HCT116 (cell line): ENCODE measurements around the gene PLBD2. TPM values are rescaled to one million over a fixed set of nuclear protein-coding genes. Genes with fewer than 3 reads are reported as not detected.

Experiments used
- ATAC-seq: fragments of 200-7000 bp; cut with Tn5 transposase; 2 replicates; pipeline ENCODE4 v1.9.1; 2020; ENCODE audit warnings: mild to moderate bottlenecking, moderate library complexity
- BruUV-seq: library from RNA; stranded (reverse); fragments of 400-500 nt; replicated peaks from 2 replicates; lab custom pipeline; 2021; lab: Mats Ljungman, UMichigan
- CTCF ChIA-PET: fragments of 300-600 bp; sonication (Branson Sonifier 250); formaldehyde crosslinking; loops from one replicate; lab custom pipeline; 2021; ENCODE audit warnings: antibody characterized with exemption; lab: Charles Lee
- POLR2A ChIA-PET: fragments of 300-600, 350-600 bp; sonication (Branson Sonifier 250); formaldehyde crosslinking; loops from one replicate; lab custom pipeline; 2021; ENCODE audit warnings: antibody characterized with exemption; lab: Charles Lee
- RAD21 ChIA-PET, 2 experiments: fragments of 300-600 bp; sonication (Branson Sonifier 250); formaldehyde crosslinking; loops; one replicate each; lab custom pipeline; 2023; ENCODE audit warnings: low total read pairs in 2 of 2; ENCODE audit not compliant: uncharacterized antibody in 2 of 2, unreplicated experiment in 2 of 2, low non-redundant PET in 1 of 2; lab: Charles Lee
- DNase-seq: peaks from one replicate; pipeline ENCODE4 v3.0.0-alpha.2; 2010; ENCODE audit warnings: low read depth, low spot score
- H2AFZ ChIP-seq: fragments of 200-600 bp; shearing (Covaris generic), sonication (generic); 2 replicates; pipeline ENCODE4 v1.6.1; 2017; ENCODE audit warnings: low read depth, mixed run types, mixed read lengths, antibody characterized with exemption, low read length; ENCODE audit not compliant: poor library complexity, severe bottlenecking
- H3K27ac ChIP-seq: 2 replicates; pipeline ENCODE4 v1.5.1; 2012; ENCODE audit warnings: low read depth, low read length
- H3K27me3 ChIP-seq: fragments of 200-600 bp; sonication (generic); 2 replicates; pipeline ENCODE4 v1.6.1; 2016; ENCODE audit warnings: mixed run types, low read length, mixed read lengths; ENCODE audit not compliant: insufficient read depth
- H3K36me3 ChIP-seq, 2 experiments: fragments of 200-500 bp in 1 of 2; fragments of 200-600 bp in 1 of 2; sonication (Bioruptor generic) in 1 of 2; sonication (generic) in 1 of 2; 2 replicates each; pipeline versions ENCODE4 v1.5.1 to v1.6.1; 2014 to 2016; ENCODE audit warnings: low read length in 2 of 2, inconsistent platforms in 1 of 2, mixed read lengths in 1 of 2, mixed run types in 1 of 2; ENCODE audit not compliant: insufficient read depth in 2 of 2, control insufficient read depth in 1 of 2
- H3K4me1 ChIP-seq, 2 experiments: fragments of 200-600 bp in 1 of 2; sonication (generic) in 1 of 2; 2 replicates each; pipeline versions ENCODE4 v1.5.1 to v1.6.1; 2012 to 2017; ENCODE audit warnings: low read length in 2 of 2, inconsistent platforms in 1 of 2, mild to moderate bottlenecking in 1 of 2, mixed read lengths in 1 of 2, mixed run types in 1 of 2, moderate library complexity in 1 of 2; ENCODE audit not compliant: insufficient read depth in 2 of 2, control insufficient read depth in 1 of 2
- H3K4me2 ChIP-seq: fragments of 200-600 bp; sonication (generic); 2 replicates; pipeline ENCODE4 v1.6.1; 2017; ENCODE audit warnings: mixed run types, low read length, mixed read lengths
- H3K4me3 ChIP-seq, 2 experiments: fragments of 200-600 bp in 1 of 2; sonication (generic) in 1 of 2; replicated peaks in 1 of 2; 2 replicates each; pipeline ENCODE4 v1.5.1; 2011 to 2016; ENCODE audit warnings: low read length in 2 of 2, control low read depth in 1 of 2, low read depth in 1 of 2, mild to moderate bottlenecking in 1 of 2, mixed read lengths in 1 of 2, mixed run types in 1 of 2
- H3K79me2 ChIP-seq: fragments of 200-600 bp; sonication (generic); 2 replicates; pipeline ENCODE4 v1.6.1; 2017; ENCODE audit warnings: mild to moderate bottlenecking, mixed run types, low read length, moderate library complexity, mixed read lengths; ENCODE audit not compliant: insufficient read depth
- H3K9ac ChIP-seq: fragments of 200-600 bp; sonication (generic); 2 replicates; pipeline ENCODE4 v1.6.1; 2016; ENCODE audit warnings: low read length, mixed read lengths
- H3K9me2 ChIP-seq: fragments of 200-600 bp; sonication (generic), shearing (Covaris generic); 2 replicates; pipeline ENCODE4 v1.6.1; 2017; ENCODE audit warnings: mixed run types, mild to moderate bottlenecking, moderate library complexity; ENCODE audit not compliant: insufficient read depth
- H3K9me3 ChIP-seq, 2 experiments: fragments of 200-500 bp in 1 of 2; fragments of 200-600 bp in 1 of 2; sonication (Bioruptor generic) in 1 of 2; sonication (generic) in 1 of 2; 2 replicates each; pipeline ENCODE4 v1.6.1; 2014 to 2017; ENCODE audit warnings: low read length in 2 of 2, mixed read lengths in 2 of 2, inconsistent platforms in 1 of 2, low read depth in 1 of 2, mild to moderate bottlenecking in 1 of 2, mixed run types in 1 of 2, moderate library complexity in 1 of 2; ENCODE audit not compliant: control insufficient read depth in 1 of 2, insufficient read depth in 1 of 2
- H4K20me1 ChIP-seq: fragments of 200-600 bp; sonication (generic), shearing (Covaris generic); 2 replicates; pipeline ENCODE4 v1.6.1; 2017; ENCODE audit warnings: mixed run types, mild to moderate bottlenecking, moderate library complexity; ENCODE audit not compliant: insufficient read depth
- CEBPB ChIP-seq: IDR thresholded peaks from 2 replicates; pipeline ENCODE4 v1.6.1; 2012; ENCODE audit warnings: low read depth
- CTCF ChIP-seq, 3 experiments: fragments of 200-600 bp in 1 of 3; sonication (generic) in 1 of 3; IDR thresholded peaks in 2 of 3; conservative IDR thresholded peaks in 1 of 3; 2 replicates each; pipeline ENCODE4 v1.5.1; 2012 to 2017; ENCODE audit warnings: low read depth in 2 of 3, low read length in 2 of 3, antibody characterized with exemption in 1 of 3, borderline replicate concordance in 1 of 3, control low read depth in 1 of 3, mild to moderate bottlenecking in 1 of 3, mixed read lengths in 1 of 3, mixed run types in 1 of 3, moderate library complexity in 1 of 3; ENCODE audit not compliant: insufficient read depth in 1 of 3
- EGR1 ChIP-seq: IDR thresholded peaks from 2 replicates; pipeline ENCODE4 v1.6.1; 2012; ENCODE audit warnings: low read depth
- EZH2 ChIP-seq: fragments of 200-600 bp; sonication (generic); IDR thresholded peaks from 2 replicates; pipeline ENCODE4 v1.6.1; 2017; ENCODE audit warnings: antibody characterized with exemption, mixed run types
- FOSL1 ChIP-seq: IDR thresholded peaks from 2 replicates; pipeline ENCODE4 v1.6.1; 2012; ENCODE audit warnings: low read depth
- POLR2AphosphoS5 ChIP-seq: IDR thresholded peaks from 2 replicates; pipeline ENCODE4 v1.6.1; 2011; ENCODE audit warnings: mild to moderate bottlenecking, low read depth, low read length, moderate library complexity
- RAD21 ChIP-seq: IDR thresholded peaks from 2 replicates; pipeline ENCODE4 v1.6.1; 2012; ENCODE audit warnings: low read depth, mild to moderate bottlenecking
- SP1 ChIP-seq: IDR thresholded peaks from 2 replicates; pipeline ENCODE4 v1.6.1; 2012; ENCODE audit warnings: low read depth
- SRF ChIP-seq: IDR thresholded peaks from 2 replicates; pipeline ENCODE4 v1.6.1; 2012; ENCODE audit warnings: low read depth
- TCF7L2 ChIP-seq: IDR thresholded peaks from 2 replicates; pipeline ENCODE4 v1.7.0; 2011; ENCODE audit warnings: borderline replicate concordance, inconsistent platforms; ENCODE audit not compliant: insufficient read depth, insufficient read length; ENCODE audit errors: extremely low read depth
- YY1 ChIP-seq: IDR thresholded peaks from 2 replicates; pipeline ENCODE4 v1.6.1; 2011; ENCODE audit warnings: low read length, low read depth, moderate library complexity, mild to moderate bottlenecking; ENCODE audit not compliant: insufficient replicate concordance; ENCODE audit errors: extremely low read depth
- ZFX ChIP-seq: fragments of 450-650 bp; IDR thresholded peaks from 2 replicates; pipeline ENCODE4 v1.6.1; 2017
- intact Hi-C: fragments of 100-400 bp; cut with micrococcal nuclease; formaldehyde crosslinking; loops from 2 replicates; pipeline ENCODE4 v1.10.0; 2022
- total RNA-seq: library from RNA; stranded (reverse); gene quantifications from one replicate; pipeline ENCODE4 v1.2.1, GENCODE V29; 2021; ENCODE audit not compliant: unreplicated experiment
- TF ChIP-seq, protein P1 (sequence below): IDR thresholded peaks from 2 replicates; pipeline ENCODE4 v1.6.1; 2012; ENCODE audit warnings: low read depth
- TF ChIP-seq, protein P2 (sequence below): IDR thresholded peaks from 2 replicates; pipeline ENCODE4 v1.6.1; 2012

PLBD2 gene
- total RNA-seq, 1 experiment from 2014 or later: 45.0 TPM

DNA sequence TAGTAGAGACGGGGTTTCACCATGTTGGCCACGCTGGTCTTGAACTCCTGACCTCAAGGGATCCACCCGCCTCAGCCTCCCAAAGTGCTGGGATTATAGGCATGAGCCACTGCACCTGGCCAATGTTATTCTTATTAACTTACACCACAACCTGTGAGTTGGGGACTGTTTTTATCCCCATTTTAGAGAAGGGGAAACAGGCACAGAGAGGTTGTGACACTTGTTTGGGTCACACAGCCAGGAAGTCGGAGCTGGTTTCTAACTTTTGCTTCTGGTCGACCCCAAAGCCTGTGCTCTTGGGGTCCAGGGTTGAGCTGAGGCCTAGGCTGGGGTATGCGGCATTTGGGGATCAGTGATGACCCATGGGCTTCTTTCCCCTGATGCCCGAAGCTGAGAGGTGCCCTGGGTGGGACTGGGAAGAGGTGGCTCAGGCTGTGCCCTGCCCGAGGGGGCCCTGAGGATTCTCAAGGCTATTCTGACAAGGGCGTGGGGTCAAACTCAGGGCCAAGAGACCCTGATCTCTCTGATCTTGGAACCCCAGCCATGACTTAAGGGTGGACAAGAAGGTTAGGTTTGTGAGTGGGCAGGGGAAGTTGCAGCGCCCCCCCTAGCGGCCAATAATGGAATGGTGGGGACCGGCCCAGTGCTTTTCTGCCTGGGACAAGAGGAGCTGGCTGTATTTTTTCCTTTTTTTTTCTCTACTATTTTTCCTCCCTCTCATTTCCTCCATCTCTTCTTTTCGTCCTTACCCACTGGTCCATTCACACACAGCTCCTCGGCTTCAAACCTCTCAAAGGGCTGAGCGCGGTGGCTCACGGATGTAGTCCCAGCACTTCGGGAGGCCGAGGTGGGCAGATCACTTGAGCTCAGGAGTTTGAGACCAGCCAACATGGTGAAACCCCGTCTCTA lies 66.8 kb downstream of the PLBD2 start:
- ATAC-seq: peak; percentile 63
- no peak overlapping the region for H3K4me2 ChIP-seq
- no TSS peak for BruUV-seq
- H3K27me3 ChIP-seq: no peaks in the 10 kb centered on the region
- no peaks in the 10 kb centered on the region for H3K9me3 ChIP-seq
- no peak overlapping the region for H3K9ac ChIP-seq
- intact Hi-C loops: loop anchor here (2.0 kb wide), 2 partner anchors 112 to 228 kb away; no protein-coding TSS in a partner anchor
- no peaks in the 10 kb centered on the region for H3K9me2 ChIP-seq
- H2AFZ ChIP-seq: no peak overlapping the region
- H3K4me1 ChIP-seq: peaks cover 5 to 24% of the 10 kb centered on the region in 2 experiments; a peak in 3 of 4 replicates
- no peak overlapping the region for H3K4me3 ChIP-seq
- H3K79me2 ChIP-seq: peaks cover 6% of the 10 kb centered on the region; the same call in 1 of the 2 replicates
- TF ChIP-seq FOSL1: no peak
- TF ChIP-seq SP1: no peak
- no peak for TF ChIP-seq POLR2AphosphoS5
- no peak for TF ChIP-seq TCF7L2
- no peak for TF ChIP-seq YY1
- peak; percentile 72 to 95 (median 89) for TF ChIP-seq CTCF (IDR thresholded peaks at IDR 0.05 in 2 of 3, conservative IDR thresholded peaks at IDR 0.05 in 1 of 3; ENCODE audit: borderline replicate concordance in 1 of 3, insufficient read depth in 1 of 3, low read depth in 2 of 3, low read length in 2 of 3)
- no peak for TF ChIP-seq SRF
- TF ChIP-seq ZFX: no peak
- TF ChIP-seq EZH2: no peak
- TF ChIP-seq EGR1: no peak
- no peak for TF ChIP-seq CEBPB
- TF ChIP-seq, protein P1, sequence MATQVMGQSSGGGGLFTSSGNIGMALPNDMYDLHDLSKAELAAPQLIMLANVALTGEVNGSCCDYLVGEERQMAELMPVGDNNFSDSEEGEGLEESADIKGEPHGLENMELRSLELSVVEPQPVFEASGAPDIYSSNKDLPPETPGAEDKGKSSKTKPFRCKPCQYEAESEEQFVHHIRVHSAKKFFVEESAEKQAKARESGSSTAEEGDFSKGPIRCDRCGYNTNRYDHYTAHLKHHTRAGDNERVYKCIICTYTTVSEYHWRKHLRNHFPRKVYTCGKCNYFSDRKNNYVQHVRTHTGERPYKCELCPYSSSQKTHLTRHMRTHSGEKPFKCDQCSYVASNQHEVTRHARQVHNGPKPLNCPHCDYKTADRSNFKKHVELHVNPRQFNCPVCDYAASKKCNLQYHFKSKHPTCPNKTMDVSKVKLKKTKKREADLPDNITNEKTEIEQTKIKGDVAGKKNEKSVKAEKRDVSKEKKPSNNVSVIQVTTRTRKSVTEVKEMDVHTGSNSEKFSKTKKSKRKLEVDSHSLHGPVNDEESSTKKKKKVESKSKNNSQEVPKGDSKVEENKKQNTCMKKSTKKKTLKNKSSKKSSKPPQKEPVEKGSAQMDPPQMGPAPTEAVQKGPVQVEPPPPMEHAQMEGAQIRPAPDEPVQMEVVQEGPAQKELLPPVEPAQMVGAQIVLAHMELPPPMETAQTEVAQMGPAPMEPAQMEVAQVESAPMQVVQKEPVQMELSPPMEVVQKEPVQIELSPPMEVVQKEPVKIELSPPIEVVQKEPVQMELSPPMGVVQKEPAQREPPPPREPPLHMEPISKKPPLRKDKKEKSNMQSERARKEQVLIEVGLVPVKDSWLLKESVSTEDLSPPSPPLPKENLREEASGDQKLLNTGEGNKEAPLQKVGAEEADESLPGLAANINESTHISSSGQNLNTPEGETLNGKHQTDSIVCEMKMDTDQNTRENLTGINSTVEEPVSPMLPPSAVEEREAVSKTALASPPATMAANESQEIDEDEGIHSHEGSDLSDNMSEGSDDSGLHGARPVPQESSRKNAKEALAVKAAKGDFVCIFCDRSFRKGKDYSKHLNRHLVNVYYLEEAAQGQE: no peak
- TF ChIP-seq, protein P2, sequence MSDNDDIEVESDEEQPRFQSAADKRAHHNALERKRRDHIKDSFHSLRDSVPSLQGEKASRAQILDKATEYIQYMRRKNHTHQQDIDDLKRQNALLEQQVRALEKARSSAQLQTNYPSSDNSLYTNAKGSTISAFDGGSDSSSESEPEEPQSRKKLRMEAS: no peak
- TF ChIP-seq RAD21: peak; percentile 82
- TF ChIP-seq, all 23 proteins: peak for 2
- H4K20me1 ChIP-seq: no peaks in the 10 kb centered on the region
- no peaks in the 10 kb centered on the region for H3K36me3 ChIP-seq
- RAD21 ChIA-PET: interaction anchor here in 1 of 2 experiments (1.2 kb wide), 1 partner anchor 90 kb away, joined by 5 read pairs; the partner anchor contains the start of gene SLC8B1
- DNase-seq: no peak
- no peak overlapping the region for H3K27ac ChIP-seq
- CTCF ChIA-PET: interaction anchor here (0.6 to 1.5 kb wide), 23 partner anchors 9 to 525 kb away, joined by 3 to 16 read pairs (median 3); partner anchors contain the start of gene SLC8B1
- POLR2A ChIA-PET: interaction anchor here (0.9 kb wide), 1 partner anchor 90 kb away, joined by 4 read pairs; the partner anchor contains the start of gene SLC8B1
